Esophagus mucosa (tissue), 1 donor: ENCODE results near the gene PBX1. TPM values are rescaled to one million over a fixed set of nuclear protein-coding genes. Genes with fewer than 3 reads are reported as not detected.

Experiments used
- ATAC-seq: fragments of 200-7000 bp; cut with Tn5 transposase; one replicate; pipeline ENCODE4 v1.9.1; 2020
- total RNA-seq: library from RNA; stranded (reverse); gene quantifications from one replicate; pipeline ENCODE4 v1.2.4, GENCODE V29; 2023
- donor health status: DM: yes; HTN: yes; CAD: no.

PBX1 gene
- total RNA-seq, 1 donor from 2014 or later = 31.5 TPM

DNA sequence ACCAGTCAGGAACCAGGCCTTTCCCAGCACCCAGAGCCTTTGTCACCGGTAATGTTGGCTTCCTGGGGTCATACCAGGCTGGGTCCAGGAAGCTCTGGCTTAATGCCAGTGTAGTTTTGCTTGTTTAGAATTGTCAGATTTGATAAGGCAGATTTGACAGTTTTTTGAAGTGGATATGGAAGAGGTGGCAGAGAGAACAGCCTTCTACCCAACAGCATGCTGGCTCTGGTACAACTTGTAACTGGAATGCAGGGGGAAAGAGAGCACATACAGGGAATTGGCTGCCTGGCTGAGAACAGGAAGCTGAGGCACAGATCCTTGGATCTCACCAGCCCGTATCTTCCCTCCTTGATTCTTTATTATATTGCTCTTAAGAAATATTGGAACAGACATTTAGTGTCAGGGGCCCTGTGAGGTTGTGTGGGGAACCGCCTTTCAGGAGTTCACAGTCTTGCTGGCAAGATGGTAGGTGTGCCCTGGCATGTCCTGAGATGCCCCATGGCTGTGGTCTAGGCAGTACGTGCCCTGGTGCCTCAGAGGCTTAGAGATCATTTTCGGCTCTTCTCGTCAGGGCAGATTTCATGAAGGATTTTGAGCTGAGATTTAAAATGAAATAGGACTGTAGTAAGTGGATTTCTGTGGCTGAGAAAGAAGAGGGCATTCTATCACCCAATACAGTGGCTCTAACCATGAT, 227.0 kb downstream of the PBX1 start:
- peak; percentile 75 for ATAC-seq

DNA sequence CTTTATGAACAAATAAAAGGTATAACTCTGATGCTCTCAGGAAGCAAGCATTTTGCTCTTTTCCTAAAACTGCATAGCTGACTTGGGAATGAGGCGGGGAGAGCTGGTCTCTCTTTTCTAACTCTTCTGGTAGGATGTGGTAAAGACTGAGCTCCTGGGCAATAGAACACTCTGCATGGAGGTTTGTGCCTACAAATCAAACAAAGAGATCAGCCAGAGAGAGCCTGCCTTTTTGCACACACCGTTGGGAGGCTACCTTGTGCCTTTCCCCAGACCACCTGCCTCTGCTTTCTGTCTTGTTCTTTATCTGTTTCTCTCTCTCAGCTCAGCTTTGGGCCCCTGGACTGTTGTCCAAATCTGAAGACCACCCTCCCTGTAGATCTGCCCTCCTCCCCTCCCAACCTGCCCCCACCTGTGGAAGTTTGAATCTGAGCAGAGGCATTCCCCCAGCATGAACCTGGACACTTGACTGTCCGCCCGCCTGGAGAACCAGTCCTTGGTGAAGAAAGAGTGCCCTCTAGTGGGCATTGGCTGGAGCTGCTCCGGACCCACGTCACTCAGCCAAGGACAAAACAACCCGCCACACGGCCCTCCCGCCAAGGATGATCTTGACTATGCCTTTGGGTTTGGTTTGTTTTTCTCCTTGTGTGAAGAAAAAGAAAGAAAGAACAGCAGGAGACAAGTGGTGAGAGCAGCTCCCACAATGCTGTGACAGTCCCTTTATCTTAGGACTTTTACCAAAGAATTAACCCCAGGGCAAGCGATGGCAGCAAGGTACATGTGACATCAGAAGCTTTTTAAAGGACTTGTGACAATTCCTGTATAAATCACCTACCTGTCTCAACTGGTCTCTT, 228.2 kb downstream of the PBX1 start:
- ATAC-seq = peak; percentile 91

DNA sequence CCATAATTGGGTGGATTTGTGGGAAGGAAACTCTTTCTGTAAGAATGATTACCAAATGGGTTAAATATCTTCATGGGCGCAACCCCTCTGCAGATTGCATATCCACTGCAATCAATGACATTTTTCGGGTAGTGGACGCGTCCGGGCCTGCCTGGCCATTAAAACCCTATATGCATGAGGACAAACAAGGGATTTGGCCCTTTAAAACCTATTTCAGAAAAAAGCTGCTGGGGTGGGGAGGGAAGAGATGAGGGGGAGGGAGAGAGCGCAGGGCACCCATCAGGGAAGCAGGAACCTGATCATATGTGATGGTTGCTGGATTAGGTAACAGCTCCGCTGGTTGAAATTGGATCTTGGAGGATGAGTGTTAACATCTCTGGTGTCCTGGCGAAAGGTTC, 228.8 kb downstream of the PBX1 start:
- peak; percentile 30 for ATAC-seq

DNA sequence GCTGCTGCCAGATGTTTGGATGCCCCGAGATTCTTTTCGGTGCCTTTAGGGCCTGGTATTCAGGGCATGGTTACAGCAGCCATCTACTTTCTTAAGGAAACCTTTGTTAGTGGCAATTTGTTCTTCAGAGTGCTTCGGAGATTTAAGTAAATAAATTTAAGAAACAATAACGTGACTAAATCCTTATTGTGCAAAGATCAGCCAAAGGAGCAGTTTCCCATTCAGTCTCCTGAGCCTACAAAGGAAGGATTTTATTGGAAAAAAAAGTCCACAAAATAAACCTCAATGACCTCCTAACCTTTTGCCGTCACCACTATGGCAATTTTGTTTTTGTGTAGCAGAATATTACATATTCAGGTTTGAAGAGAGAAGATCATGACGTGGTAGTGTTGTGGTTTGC, 231.1 kb downstream of the PBX1 start:
- ATAC-seq = no peak

DNA sequence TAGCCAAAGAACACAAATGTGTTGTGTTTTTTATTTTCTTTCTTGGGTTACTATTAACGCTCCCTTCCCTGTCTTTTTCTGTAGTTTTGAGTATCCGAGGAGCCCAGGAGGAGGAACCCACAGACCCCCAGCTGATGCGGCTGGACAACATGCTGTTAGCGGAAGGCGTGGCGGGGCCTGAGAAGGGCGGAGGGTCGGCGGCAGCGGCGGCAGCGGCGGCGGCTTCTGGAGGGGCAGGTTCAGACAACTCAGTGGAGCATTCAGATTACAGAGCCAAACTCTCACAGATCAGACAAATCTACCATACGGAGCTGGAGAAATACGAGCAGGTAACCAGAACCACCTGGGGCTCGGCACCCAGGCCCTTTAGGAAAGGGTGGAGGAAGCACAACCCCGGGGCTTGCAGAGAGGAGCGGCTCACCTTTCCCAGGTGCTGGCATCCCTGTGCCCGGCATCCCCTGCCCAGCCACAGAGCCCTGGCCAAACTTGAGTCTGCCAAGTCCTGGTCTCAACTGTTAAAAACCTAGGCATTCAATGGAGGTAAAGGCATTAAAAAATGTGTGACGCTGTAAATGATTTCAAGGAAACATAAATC, 233.5 kb downstream of the PBX1 start:
- no peak for ATAC-seq

DNA sequence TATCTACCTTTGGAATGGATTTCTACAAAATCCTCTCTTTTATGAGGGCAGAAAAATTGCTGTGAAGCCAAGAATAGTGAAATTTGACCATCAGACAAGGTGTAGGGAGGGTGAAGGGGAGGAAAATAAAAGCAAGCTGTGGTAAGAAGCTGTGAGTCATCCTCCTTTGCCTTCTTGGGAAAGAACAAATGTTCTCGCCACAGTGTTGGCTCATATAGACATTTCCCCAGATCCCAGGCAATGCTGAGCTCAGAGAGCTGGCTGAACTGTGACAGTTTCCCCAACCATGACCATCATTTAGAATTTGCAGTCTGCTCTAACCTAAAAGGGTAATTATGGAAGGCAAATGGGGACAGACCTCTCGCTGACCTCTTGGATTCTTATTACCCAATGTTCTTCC, 235.4 kb downstream of the PBX1 start:
- peak; percentile 89 for ATAC-seq

DNA sequence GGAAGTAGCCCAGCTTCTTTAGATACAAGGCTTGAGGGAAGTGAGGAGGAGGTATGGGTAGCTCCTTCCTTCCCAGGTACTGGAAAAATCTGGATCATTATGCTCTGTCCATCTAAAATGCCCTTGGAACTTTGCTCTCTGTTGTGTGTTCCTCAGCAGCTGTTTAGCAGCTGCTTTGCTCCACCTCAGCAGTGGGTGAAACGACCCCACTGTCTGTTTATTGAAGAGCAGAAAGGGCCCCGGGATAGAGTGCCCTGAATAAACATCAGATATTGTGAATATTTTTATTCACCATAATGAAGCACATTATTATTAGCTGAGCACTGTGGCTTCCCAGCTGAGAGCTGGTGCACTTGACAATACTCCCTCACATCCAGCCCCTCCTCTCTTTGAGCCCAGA, 237.9 kb downstream of the PBX1 start:
- ATAC-seq = no peak

DNA sequence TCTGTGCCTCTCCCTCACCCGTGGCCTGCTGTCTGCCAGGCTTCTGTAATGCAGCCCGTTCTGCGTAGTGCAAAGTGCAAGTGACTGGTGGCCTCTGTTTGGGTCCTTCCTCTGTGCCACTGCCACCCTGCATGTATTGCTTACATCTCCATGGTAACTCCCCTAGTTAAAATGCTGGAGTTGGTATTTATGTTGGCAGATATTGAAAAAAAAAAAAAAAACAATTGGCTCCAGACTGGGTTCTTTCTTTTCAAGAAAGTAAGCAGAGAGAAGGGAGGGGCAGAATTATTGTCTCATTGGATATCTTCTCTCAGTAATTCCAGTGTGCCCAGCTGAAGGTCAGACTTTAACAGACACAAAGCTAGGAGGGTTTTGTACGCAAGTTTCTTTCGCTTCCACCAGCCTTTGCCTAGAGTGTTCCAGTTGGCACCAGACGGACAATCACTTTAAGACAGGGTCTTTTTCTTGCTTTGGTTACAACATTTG, 242.3 kb downstream of the PBX1 start:
- ATAC-seq = no peak

DNA sequence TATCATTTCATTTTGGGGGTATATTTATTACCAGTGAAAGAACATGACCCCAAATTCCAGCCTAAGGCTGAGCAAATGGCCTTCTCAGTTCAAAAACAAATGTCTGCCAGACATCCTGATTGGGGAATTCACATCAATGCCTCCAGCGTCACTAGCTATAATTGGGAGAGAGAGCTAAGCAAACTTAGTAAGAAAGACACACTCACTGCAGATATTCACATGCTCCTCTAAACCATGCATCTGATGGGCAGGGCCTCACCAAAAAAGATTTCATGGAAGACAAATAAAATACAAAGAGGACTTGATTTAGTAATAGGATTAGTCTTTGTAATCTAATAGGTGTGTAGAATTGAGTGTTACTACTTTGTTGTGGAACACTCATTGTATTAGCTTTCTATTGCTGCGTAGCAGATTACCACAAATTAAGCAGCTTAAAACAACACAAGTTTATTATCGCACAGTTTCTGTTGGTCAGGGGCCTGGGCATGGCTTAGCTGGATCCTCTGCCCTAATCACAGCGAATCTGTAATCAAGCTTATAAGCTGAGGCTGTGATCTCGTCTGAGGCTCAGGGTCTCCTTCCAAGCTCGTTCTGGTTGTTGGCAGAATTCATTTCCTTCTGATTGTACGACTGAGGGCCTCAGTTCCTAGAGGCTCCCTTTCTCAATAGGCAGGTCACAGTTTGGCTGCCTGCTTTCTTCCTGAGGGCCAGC, 243.0 kb downstream of the PBX1 start:
- ATAC-seq = no peak

DNA sequence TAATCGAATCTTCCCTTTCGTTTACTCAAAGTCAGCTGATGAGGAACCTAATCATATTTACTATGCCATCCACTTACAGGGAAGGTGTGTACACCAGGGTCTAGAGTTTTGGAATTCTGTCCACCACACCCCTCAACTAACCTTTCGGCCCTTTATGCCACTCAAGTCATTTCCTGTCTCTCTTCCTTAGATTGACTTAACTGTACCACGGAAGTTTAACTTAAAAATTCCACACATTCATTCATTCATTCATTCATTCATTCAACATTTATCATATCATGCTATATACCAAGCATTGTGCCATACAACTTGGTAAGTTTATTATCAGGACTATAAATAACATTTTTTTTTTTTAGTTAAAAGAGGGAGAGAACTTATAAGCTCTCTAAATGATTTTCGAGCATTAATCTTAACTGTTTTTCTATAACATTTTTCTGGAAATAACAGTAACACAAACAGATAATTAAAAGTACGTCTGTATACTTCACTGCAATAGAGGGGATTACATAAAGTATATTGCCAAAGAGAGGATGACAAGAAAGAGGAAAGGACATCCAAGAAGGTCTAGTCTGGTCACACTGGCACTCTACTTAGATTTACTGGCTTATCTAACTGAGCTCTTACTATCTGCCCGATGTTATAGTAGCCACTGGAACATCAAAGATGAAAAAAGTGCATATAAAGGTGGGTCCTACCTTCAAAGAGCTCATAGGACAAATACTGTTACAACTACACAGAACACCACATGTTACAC, 243.7 kb downstream of the PBX1 start:
- no peak for ATAC-seq

DNA sequence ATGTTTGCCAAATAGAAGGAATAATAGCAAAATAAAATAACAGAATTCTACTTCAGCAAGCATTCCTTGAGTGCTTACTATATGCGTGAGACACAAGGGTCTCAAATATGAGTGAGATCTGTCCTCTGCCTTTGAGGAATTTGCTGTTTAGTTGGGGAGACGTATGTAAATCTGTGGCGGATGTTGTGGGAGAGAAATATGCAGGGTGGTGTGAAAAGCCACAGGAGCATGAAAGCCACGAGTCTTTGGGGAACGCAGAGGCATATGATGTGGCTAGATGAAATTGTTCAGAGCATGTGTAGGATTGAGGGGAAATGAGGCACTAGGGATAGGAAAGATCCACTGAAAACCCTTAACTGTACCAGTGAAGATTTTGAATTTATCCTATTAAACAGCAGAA, 244.4 kb downstream of the PBX1 start:
- no peak for ATAC-seq

DNA sequence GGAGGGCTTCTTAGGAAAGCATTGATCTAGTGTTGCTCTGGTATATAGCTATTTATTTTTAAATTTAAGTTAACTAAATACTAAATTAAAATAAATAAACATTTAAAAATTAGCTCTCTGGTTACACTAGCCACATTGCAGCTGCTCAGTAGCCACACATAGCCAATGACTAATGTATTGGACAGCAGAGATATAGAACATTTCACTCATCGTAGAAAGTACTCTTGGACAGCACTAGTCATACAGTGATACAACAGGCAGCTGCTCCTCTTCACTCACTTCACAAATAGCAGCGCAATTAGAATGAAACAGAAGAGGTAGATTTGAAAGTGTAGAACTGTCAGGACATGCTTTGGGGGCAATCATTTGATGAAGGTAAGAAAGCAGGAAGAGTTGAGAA, 245.4 kb downstream of the PBX1 start:
- no peak for ATAC-seq

DNA sequence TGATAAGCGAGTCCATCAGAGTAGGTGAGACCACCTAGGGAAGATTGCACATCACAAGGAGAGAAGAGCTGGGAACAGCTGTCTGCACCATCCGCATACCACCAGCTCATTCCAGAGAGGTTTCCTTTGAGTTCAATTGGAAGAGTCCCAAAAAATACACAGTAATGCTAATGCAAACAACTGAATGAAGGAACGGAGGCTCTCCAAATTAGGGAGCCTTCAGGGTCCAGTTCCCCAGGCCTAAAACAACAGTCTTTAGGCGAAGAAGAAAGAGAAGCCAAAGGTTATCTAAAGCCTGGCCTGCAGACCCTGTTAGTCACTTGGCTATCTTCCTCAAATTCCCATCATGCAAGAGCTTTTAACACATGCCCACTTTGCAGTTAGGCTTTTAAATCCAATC, 246.4 kb downstream of the PBX1 start:
- ATAC-seq = no peak

DNA sequence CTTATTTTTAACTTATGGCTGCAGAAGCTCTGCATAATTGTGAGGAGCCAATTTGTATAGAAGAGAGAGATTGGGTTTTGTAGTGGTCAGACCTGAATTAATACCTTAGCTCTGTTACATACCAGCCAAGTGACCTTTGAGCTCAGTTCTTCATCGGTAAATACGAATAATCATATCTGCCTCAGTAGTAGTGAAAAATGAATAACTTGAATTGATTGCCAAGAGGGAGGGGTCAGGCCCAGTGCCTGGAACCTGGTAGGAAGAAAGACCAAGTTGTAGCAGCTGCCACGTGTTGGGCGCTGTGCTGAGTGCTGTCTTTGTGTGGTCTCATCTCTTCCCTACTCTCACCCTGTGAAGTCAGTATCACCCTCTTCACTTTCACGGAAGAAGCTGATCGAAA, 247.5 kb downstream of the PBX1 start:
- no peak for ATAC-seq

DNA sequence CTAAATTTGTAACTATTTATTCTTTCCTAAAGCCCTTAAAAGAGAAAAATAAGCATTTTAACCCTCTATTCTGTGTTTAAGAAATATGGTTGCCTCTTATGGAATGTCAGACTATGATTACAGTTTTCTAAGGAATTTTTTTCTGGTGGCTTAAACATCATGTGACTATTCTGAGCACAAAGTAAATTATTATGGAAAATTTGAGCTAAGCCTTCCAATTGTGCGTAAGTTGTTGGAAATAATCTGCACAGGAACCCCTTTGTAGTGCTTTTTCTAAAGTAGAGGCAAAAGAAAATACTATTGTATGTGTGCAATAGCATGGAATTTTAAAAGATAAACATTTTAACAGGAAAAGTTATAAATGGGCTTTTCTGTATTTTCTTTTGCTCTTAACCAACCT, 254.8 kb downstream of the PBX1 start:
- no peak for ATAC-seq

DNA sequence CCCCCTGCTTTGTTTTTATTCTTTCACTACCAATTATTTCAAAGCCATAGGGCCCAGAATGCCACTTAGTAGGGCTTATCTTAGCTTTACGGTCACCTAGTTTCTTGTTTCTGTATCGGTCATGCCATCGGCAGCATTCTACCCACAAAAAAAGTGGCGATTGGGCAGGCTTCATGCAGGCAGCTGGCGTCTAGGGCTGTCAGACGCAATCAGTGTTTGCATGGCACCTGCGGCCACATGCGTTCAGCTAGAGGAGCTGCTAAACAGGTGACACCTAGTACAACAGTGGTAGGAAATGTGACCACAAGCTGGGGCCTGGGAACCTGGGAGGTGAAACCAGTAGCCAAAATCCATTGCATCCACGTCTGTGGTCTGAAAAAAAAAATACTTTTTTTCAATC, 262.7 kb downstream of the PBX1 start:
- ATAC-seq = no peak

DNA sequence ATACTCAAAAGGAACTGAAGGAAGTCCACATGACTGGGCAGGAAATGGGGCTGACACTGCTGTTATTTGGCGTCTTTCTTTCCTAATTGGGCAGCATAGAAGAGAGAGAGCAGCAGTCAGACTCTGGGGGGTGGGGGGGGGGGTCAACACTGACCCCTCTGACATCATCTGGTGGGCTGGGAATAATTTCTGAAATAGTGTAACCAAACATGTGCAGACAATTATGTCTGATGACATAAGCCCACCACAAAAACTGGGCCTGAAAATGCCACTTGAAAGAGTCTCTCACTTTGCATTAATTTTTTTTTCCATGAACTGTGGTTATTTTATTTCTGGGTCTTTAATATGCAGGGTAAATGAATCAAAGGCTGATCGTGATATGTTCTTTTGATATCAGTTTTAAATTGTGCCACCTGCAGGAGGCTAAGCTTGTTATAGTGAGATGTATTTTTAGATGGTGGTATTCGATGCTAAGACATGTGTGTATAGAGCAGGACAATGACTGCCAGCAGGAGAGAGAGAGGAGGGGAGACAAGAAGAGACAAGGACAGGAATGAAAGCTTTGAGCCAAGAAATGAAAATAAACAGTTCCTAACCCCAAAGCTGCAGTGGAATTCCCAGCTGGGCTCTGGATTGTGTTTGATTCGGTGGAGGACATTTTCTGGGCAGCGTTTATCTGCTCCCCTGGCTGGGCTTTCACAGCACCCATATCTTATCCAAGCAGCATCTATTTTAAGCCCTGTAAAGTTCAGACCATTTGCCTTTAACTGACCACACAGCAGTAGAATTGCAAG, 264.7 kb downstream of the PBX1 start:
- no peak for ATAC-seq

DNA sequence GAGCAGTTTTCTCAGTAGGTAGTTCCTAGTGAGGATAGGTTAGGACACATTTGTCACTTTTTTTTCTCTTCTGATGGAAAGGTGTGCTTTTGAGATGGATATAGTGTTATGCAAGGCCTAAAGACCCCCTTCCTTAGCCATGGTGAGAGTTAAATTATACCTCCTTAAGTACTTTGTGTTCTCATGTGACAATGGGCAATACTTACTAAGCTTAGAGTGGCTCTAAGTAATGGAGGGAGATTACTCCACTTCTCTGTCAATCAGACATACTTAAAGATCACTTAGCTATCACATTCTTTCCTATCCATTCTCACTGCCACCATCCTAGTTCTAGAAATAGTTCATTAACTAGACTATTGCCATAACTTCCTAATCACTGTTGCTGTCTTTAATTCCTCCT, 265.6 kb downstream of the PBX1 start:
- no peak for ATAC-seq

DNA sequence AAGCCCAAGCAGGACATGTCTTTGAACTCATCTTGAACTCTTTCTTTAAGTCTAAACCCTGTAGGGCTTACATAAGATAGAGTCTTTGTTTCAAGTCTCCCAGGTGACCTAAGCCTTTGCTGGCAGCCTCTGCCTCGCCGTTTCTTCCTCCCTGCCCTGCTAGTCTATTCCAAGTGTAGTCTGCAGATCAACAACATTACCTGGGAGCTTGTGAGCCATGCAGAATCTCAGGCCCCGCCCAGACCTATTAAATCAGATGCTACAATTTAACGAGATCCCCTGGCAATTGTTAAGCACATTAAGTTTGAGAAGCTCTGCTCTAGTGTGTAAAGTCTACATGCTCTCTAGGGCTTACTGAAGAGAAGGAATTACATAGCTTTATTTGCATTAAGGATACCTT, 271.6 kb downstream of the PBX1 start:
- peak; percentile 99 for ATAC-seq

DNA sequence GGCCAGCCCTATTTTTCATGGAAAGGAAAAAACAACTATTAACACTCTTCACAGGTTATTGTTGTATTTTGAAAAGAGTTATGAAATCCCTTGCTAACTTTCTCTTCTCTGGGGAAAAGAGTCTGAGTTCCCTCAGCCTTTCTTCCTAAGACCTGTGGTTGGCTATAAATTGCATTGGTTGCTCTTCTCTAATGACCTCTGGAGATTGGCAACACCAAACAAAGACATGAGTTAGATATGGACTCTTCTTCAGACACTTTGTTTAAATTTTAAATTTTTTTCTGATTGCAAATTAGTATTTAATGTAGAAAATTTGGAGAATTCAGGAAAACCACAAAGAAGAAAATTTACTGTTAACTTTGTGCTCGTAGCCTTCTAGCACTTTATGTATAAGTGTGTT, 275.7 kb downstream of the PBX1 start:
- ATAC-seq = no peak

DNA sequence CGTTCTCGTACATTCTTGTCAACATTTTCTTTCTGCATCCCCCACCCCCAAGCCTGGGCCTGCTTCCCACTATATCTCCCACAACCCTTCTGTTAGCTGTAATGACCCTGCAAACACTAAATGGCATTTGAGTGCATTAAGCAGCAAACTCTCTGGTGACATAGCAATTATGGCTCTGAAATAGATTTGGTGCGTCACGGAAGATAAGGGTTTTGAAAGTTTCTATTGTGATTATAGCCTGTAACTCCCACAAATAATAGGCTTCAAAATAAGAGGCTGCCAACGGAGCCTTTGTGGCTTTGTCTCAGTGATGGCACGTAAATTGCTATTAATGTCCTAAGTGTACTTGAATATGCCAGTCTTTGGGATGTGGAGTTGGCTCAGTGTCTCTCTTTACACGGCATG, 277.6 kb downstream of the PBX1 start:
- no peak for ATAC-seq
